Hepatocyte (in vitro differentiated cells): ENCODE data around the gene RANBP10. TPM values are rescaled to one million over a fixed set of nuclear protein-coding genes. Genes with fewer than 3 reads are reported as not detected.

Experiments
- DNase-seq: peaks from one replicate; pipeline ENCODE4 v3.0.0-alpha.2; 2016; ENCODE audit warnings: low spot score
- H2AFZ ChIP-seq: fragments of 200-600 bp; sonication (generic); 2 replicates; pipeline ENCODE4 v1.6.0; 2016; ENCODE audit warnings: antibody characterized with exemption, mild to moderate bottlenecking
- H3K27ac ChIP-seq: fragments of 200-600 bp; sonication (generic); 2 replicates; pipeline ENCODE4 v1.5.1; 2016; ENCODE audit warnings: mild to moderate bottlenecking
- H3K27me3 ChIP-seq: fragments of 200-600 bp; sonication (generic); 2 replicates; pipeline ENCODE4 v1.6.1; 2016
- H3K36me3 ChIP-seq: fragments of 200-600 bp; sonication (generic); replicated peaks from 2 replicates; pipeline ENCODE4 v1.5.1; 2016; ENCODE audit warnings: low read depth; ENCODE audit not compliant: insufficient read depth
- H3K4me1 ChIP-seq: fragments of 200-600 bp; sonication (generic); 2 replicates; pipeline ENCODE4 v1.5.1; 2016; ENCODE audit warnings: mild to moderate bottlenecking, moderate library complexity; ENCODE audit not compliant: insufficient read depth
- H3K4me2 ChIP-seq: fragments of 200-600 bp; sonication (generic); 2 replicates; pipeline ENCODE4 v1.6.0; 2016
- H3K4me3 ChIP-seq: fragments of 200-600 bp; sonication (generic); 2 replicates; pipeline ENCODE4 v1.5.1; 2016; ENCODE audit warnings: mild to moderate bottlenecking
- H3K79me2 ChIP-seq: fragments of 200-600 bp; sonication (generic); 2 replicates; pipeline ENCODE4 v1.6.0; 2017; ENCODE audit warnings: mild to moderate bottlenecking
- H3K9me2 ChIP-seq: fragments of 200-600 bp; sonication (generic); replicated peaks from 2 replicates; pipeline ENCODE4 v1.6.0; 2017; ENCODE audit warnings: mild to moderate bottlenecking; ENCODE audit not compliant: insufficient read depth
- H3K9me3 ChIP-seq: fragments of 200-600 bp; sonication (generic); 2 replicates; pipeline ENCODE4 v1.5.1; 2016; ENCODE audit warnings: low read depth, mild to moderate bottlenecking
- H4K20me1 ChIP-seq: fragments of 200-600 bp; sonication (generic); 2 replicates; pipeline ENCODE4 v1.6.0; 2016; ENCODE audit warnings: mild to moderate bottlenecking; ENCODE audit not compliant: insufficient read depth, poor library complexity, severe bottlenecking
- CTCF ChIP-seq: fragments of 200-600 bp; sonication (generic); IDR thresholded peaks from 2 replicates; pipeline ENCODE4 v1.5.1; 2016; ENCODE audit warnings: antibody characterized with exemption, mild to moderate bottlenecking; ENCODE audit not compliant: poor library complexity
- EZH2 ChIP-seq: fragments of 200-600 bp; sonication (generic); IDR thresholded peaks from 2 replicates; pipeline ENCODE4 v1.6.1; 2016; ENCODE audit warnings: antibody characterized with exemption, mild to moderate bottlenecking, borderline replicate concordance
- EZH2phosphoT487 ChIP-seq: fragments of 200-600 bp; sonication (generic); IDR thresholded peaks from one replicate; pipeline ENCODE4 v1.6.1; 2018; ENCODE audit warnings: antibody characterized with exemption, mild to moderate bottlenecking, low read depth, moderate library complexity; ENCODE audit not compliant: unreplicated experiment, severe bottlenecking
- WGBS: methylation state at CpG from one replicate; pipeline ENCODE4 v1.1.6; 2016; ENCODE audit warnings: low lambda C conversion rate; ENCODE audit errors: missing lambda C conversion rate; 5-methylcytosine and 5-hydroxymethylcytosine counted together
- polyA plus RNA-seq: library from polyadenylated mRNA; unstranded; fragments of >200 nt; fragmentation: Nextera tagmentation; extraction: Ambion mirVana; gene quantifications from 2 replicates; pipeline ENCODE4 v1.2.1, GENCODE V29; 2016
- total RNA-seq: library from RNA; depleted of rRNA; stranded (reverse); fragments of >200 nt; gene quantifications from 2 replicates; pipeline ENCODE4 v1.2.3, GENCODE V29; 2014

Gene RANBP10
- total and polyA plus RNA-seq, 2 experiments from 2014 or later: 8.6 to 12.6 TPM

- H3K27me3 ChIP-seq: no peaks in the 10 kb centered on the region
- no peak overlapping the region for H3K4me2 ChIP-seq
- WGBS: 97% methylated on average over 3 of the region's 4 CpGs
- H3K79me2 ChIP-seq: no peaks in the 10 kb centered on the region
- H3K27ac ChIP-seq: no peak overlapping the region
- no peak overlapping the region for H2AFZ ChIP-seq
- no peaks in the 10 kb centered on the region for H3K9me3 ChIP-seq
- TF ChIP-seq EZH2: no peak
- no peak for TF ChIP-seq EZH2phosphoT487
- no peak for TF ChIP-seq CTCF
- H3K4me1 ChIP-seq: no peaks in the 10 kb centered on the region
- DNase-seq: peak; percentile 32
- no peaks in the 10 kb centered on the region for H3K9me2 ChIP-seq
- no peak overlapping the region for H3K4me3 ChIP-seq
- no peaks in the 10 kb centered on the region for H3K36me3 ChIP-seq
- H4K20me1 ChIP-seq: no peaks in the 10 kb centered on the region
These were observed 69.5 kb downstream of the RANBP10 start for GRCh38 chr16:67736858-67737257.

GRCh38 chr16:67734731-67735201 is 71.6 kb downstream of the RANBP10 start:
- Histone ChIP-seq H3K27me3 (no peaks in the 10 kb centered on the region), H4K20me1 (no peaks in the 10 kb centered on the region), H3K4me3 (no peak overlapping the region), H2AFZ (no peak overlapping the region), H3K4me1 (no peaks in the 10 kb centered on the region), H3K27ac (no peak overlapping the region), H3K9me2 (no peaks in the 10 kb centered on the region), H3K9me3 (no peaks in the 10 kb centered on the region), H3K36me3 (no peaks in the 10 kb centered on the region), H3K79me2 (no peaks in the 10 kb centered on the region), H3K4me2 (no peak overlapping the region)
- DNase-seq: no peak
- TF ChIP-seq EZH2 (no peak), CTCF (no peak)
- WGBS: 92% methylated on average over 7 of the region's 9 CpGs

GRCh38 chr16:67733734-67734470 is 72.5 kb downstream of the RANBP10 start:
- Histone ChIP-seq H3K27me3 (no peaks in the 10 kb centered on the region), H2AFZ (no peak overlapping the region), H3K79me2 (no peaks in the 10 kb centered on the region), H3K4me1 (no peaks in the 10 kb centered on the region), H3K9me3 (no peaks in the 10 kb centered on the region), H3K4me3 (no peak overlapping the region), H3K27ac (no peak overlapping the region), H4K20me1 (no peaks in the 10 kb centered on the region), H3K4me2 (no peak overlapping the region), H3K9me2 (no peaks in the 10 kb centered on the region), H3K36me3 (no peaks in the 10 kb centered on the region)
- DNase-seq: no peak
- WGBS: 95% methylated on average over 5 of the region's 5 CpGs
- no peak for TF ChIP-seq EZH2
- TF ChIP-seq EZH2phosphoT487: no peak
- TF ChIP-seq CTCF: no peak
